Left lung (tissue), 10 donors: ENCODE results near the gene ZFYVE16. TPM values are rescaled to one million over a fixed set of nuclear protein-coding genes. Genes with fewer than 3 reads are reported as not detected.
A peak's percentile ranks its signal among the peaks of the same experiment; 100 is the strongest.
"Not testable (repeated sequence)": the region's sequence is repeated elsewhere in the genome, so short reads cannot be mapped to it uniquely, and the experiment has no call there.

Source experiments
- ATAC-seq: fragments of 200-7000 bp; cut with Tn5 transposase; one replicate; pipeline ENCODE4 v1.9.1; 2020; ENCODE audit warnings: moderate library complexity
- DNase-seq, 4 donors: peaks; one replicate each; pipeline ENCODE4 v3.0.0-alpha.2; 2013 to 2020
- H3K27ac ChIP-seq, 2 donors: fragments of 200-600 bp; sonication (generic) in 1 of 2; one replicate each; pipeline versions ENCODE4 v1.5.0 to v1.8.0; 2020 to 2021
- H3K27me3 ChIP-seq, 2 donors: fragments of 200-600 bp; sonication (generic) in 1 of 2; one replicate each; pipeline versions ENCODE4 v1.5.0 to v1.8.0; 2020 to 2021
- H3K36me3 ChIP-seq, 2 donors: fragments of 200-600 bp; sonication (generic) in 1 of 2; one replicate each; pipeline versions ENCODE4 v1.5.0 to v1.8.0; 2020 to 2021
- H3K4me1 ChIP-seq, 2 donors: fragments of 200-600 bp; one replicate each; pipeline ENCODE4 v1.8.0; 2021
- H3K4me3 ChIP-seq, 2 donors: fragments of 200-600 bp; sonication (generic) in 1 of 2; one replicate each; pipeline versions ENCODE4 v1.5.0 to v1.8.0; 2020 to 2021; ENCODE audit warnings: mild to moderate bottlenecking in 1 of 2
- H3K9me3 ChIP-seq, 2 donors: fragments of 200-600 bp; sonication (generic) in 1 of 2; one replicate each; pipeline versions ENCODE4 v1.5.0 to v1.8.0; 2020 to 2021
- CTCF ChIP-seq, 2 donors: fragments of 200-600 bp; sonication (generic) in 1 of 2; IDR thresholded peaks; one replicate each; pipeline versions ENCODE4 v1.5.0 to v1.8.0; 2021; ENCODE audit warnings: antibody characterized with exemption in 2 of 2
- intact Hi-C, 2 donors: fragments of 100-400 bp; cut with DNase I; formaldehyde crosslinking; loops; one replicate each; pipeline versions ENCODE4 v1.11.2 to v1.14.2; 2022
- polyA plus RNA-seq, 6 donors: library from polyadenylated mRNA; unstranded; fragments of 120-200 nt; gene quantifications; one replicate each; pipeline ENCODE4 v1.2.1, GENCODE V29; 2013; ENCODE audit not compliant: insufficient read length in 6 of 6
- total RNA-seq, 2 donors: library from RNA; stranded (reverse); fragmentation: NEBNext Ultra II Directional; extraction: Animal tissue kit (Norgen Biotek cat#: 25700); gene quantifications; one replicate each; pipeline ENCODE4 v1.2.1, GENCODE V29; 2021
- donor health status: DM: no; HTN: yes; CAD: no.
- donor health status: DM: no; HTN: no; CAD: no.

ZFYVE16 gene
- total and polyA plus RNA-seq, 8 donors: 56.3 to 104 (median 73.5) TPM

- Histone ChIP-seq H3K27ac (peak within 1 kb of the TSS; percentile 90), H3K27me3 (no peaks in the 10 kb centered on the region), H3K9me3 (peaks cover 0 to 9% of the 10 kb centered on the region in 2 donors), H3K36me3 (peaks cover 0 to 13% of the 10 kb centered on the region in 2 donors), H3K4me1 (peaks cover 0 to 22% of the 10 kb centered on the region in 2 donors), H3K4me3 (peak within 1 kb of the TSS; percentile 59 to 75)
- peak; percentile 84 to 98 (median 93) for DNase-seq
- ATAC-seq: peak; percentile 97
- intact Hi-C loops: no loop called here
- no peak for TF ChIP-seq CTCF (IDR thresholded peaks at IDR 0.05)
These were observed 80.2 kb downstream of the ZFYVE16 start, which contains the start of gene FAM151B for GRCh38 chr5:80487829-80488721. Gene FAM151B (plus strand): TSS chr5:80488100. CDS start chr5:80488124, 24 bp downstream.

GRCh38 chr5:80491296-80491695 lies 83.4 kb downstream of the ZFYVE16 start:
- H3K4me3 ChIP-seq: no peak overlapping the region
- H3K27me3 ChIP-seq: no peaks in the 10 kb centered on the region
- H3K27ac ChIP-seq: no peak overlapping the region
- intact Hi-C loops: no loop called here
- no peaks in the 10 kb centered on the region for H3K36me3 ChIP-seq
- ATAC-seq: no peak
- H3K9me3 ChIP-seq: no peaks in the 10 kb centered on the region
- peaks cover 0 to 22% of the 10 kb centered on the region in 2 donors for H3K4me1 ChIP-seq
- no peak for DNase-seq
- no peak for TF ChIP-seq CTCF (IDR thresholded peaks at IDR 0.05)

GRCh38 chr5:80492741-80493140 lies 84.9 kb downstream of the ZFYVE16 start:
- no peaks in the 10 kb centered on the region for H3K9me3 ChIP-seq
- peaks cover 0 to 12% of the 10 kb centered on the region in 2 donors for H3K4me1 ChIP-seq
- ATAC-seq: no peak
- TF ChIP-seq CTCF (IDR thresholded peaks at IDR 0.05): no peak
- H3K27ac ChIP-seq: no peak overlapping the region
- H3K36me3 ChIP-seq: no peaks in the 10 kb centered on the region
- no peak overlapping the region for H3K4me3 ChIP-seq
- no peak for DNase-seq
- H3K27me3 ChIP-seq: no peaks in the 10 kb centered on the region
- intact Hi-C loops: no loop called here

GRCh38 chr5:80493443-80493842 lies 85.6 kb downstream of the ZFYVE16 start:
- DNase-seq: not testable (repeated sequence)

GRCh38 chr5:80495891-80496290 lies 88.0 kb downstream of the ZFYVE16 start:
- Histone ChIP-seq H3K27ac (no peak overlapping the region), H3K9me3 (no peaks in the 10 kb centered on the region), H3K36me3 (no peaks in the 10 kb centered on the region), H3K27me3 (no peaks in the 10 kb centered on the region), H3K4me1 (no peaks in the 10 kb centered on the region), H3K4me3 (no peak overlapping the region)
- intact Hi-C loops: no loop called here
- ATAC-seq: no peak
- TF ChIP-seq CTCF (IDR thresholded peaks at IDR 0.05): no peak
- no peak for DNase-seq

More at GRCh38 chr5:80493443-80493842, 85.6 kb downstream of the ZFYVE16 start:
- H3K27ac ChIP-seq, intact Hi-C loops, H3K4me3 ChIP-seq, H3K9me3 ChIP-seq, H3K27me3 ChIP-seq, H3K36me3 ChIP-seq: not testable (repeated sequence)
- peak; percentile 32 for ATAC-seq
- H3K4me1 ChIP-seq: peaks cover 0 to 10% of the 10 kb centered on the region in 2 donors
